ENCODE measurements around the gene ATP11B. TPM values are rescaled to one million over a fixed set of nuclear protein-coding genes. Genes with fewer than 3 reads are reported as not detected.

ATP11B gene
- polyA plus RNA-seq, 2 of the 4 experiments (the other 2 are of a cell fraction) = 10.1 to 17.2 TPM

DNA sequence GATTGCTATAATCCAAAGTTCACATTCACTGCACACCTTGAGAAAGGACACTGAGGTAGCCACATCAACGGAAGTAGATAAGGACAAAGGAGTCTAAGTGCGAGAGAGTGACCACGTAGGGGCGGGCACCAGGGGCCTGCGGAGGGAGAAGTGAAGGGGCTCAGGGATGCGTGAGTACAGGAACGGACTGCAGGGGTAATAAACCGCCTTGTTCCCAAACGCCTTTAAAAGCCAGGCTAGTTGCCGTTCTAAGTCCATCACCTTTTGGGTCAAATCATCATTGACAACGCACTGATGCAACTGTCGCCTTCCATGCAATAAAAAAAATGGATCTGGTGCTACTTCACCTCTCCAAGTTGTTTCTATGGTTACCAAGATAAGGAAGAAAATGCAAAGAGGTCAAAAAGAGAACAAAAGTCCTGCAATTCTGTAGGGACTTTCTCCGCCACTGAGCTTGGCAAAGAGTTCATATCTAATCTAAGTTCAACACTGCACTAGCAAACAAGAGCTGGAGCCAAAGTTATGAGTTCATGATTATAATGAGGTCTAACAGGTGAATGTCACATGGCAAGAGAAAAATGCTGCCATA lies 32.6 kb upstream of the ATP11B start:
- DNase-seq (ENCODE audit: low read depth in 1 of 2, low spot score in 1 of 2) = no peak
- WGBS (ENCODE audit: missing lambda C conversion rate) = 76% methylated on average over 13 of the region's 13 CpGs
- Histone ChIP-seq H3K4me2 (no peak overlapping the region), H3K9me3 (no peaks in the 10 kb centered on the region), H3K4me3 (no peak overlapping the region), H3K4me1 (peaks cover 1% of the 10 kb centered on the region; the same call in 1 of the 3 replicates), H3K27ac (no peak overlapping the region)
- ChIA-PET CTCF (no interaction called here), POLR2A (no interaction called here)
- FAIRE-seq = no peak
- no peak for TF ChIP-seq NPAS2 (CRISPR knock-in tag; IDR thresholded peaks at IDR 0.05; ENCODE audit: borderline replicate concordance)
- TF ChIP-seq EHMT2 (IDR thresholded peaks at IDR 0.05; ENCODE audit: low read depth) = no peak
- no peak for TF ChIP-seq CHD2 (IDR thresholded peaks at IDR 0.05; ENCODE audit: low read length, partially characterized antibody)
- TF ChIP-seq FOXS1 (CRISPR knock-in tag; IDR thresholded peaks at IDR 0.05) = no peak
- no peak for TF ChIP-seq ESRRA (IDR thresholded peaks at IDR 0.05; ENCODE audit: borderline replicate concordance, low read length)
- no peak for TF ChIP-seq MAZ (IDR thresholded peaks at IDR 0.05; ENCODE audit: borderline replicate concordance, low read depth, low read length)
- no peak for TF ChIP-seq MYC (IDR thresholded peaks at IDR 0.05; ENCODE audit: borderline replicate concordance, low read length)
- TF ChIP-seq BHLHE40 (IDR thresholded peaks at IDR 0.05; ENCODE audit: low read depth, low read length) = no peak
- TF ChIP-seq ZNF302 (CRISPR knock-in tag; IDR thresholded peaks at IDR 0.05) = no peak
- no peak for TF ChIP-seq JUN (IDR thresholded peaks at IDR 0.05)
- no peak for TF ChIP-seq NR3C1 (IDR thresholded peaks at IDR 0.05)
- no peak for ATAC-seq

DNA sequence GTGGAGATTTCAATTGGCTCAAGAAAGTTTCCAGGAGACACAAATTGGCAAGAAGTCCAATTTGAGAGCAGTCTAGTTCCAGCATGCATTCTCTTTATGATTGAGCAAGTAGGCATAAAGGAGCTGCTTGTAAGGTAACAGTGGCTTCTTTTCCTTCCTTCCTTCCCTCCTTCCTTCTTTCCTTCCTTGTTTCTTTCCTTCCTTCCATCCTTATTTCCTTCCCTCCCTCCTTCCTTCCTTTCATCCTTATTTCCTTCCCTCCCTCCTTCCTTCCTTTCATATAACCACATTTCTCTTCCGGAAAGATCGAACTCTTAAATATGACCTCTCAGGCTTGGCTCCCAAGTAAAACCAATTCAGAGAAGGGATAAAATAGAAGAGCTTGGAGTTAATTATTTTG lies 29.4 kb upstream of the ATP11B start:
- TF ChIP-seq JUN (IDR thresholded peaks at IDR 0.05) (no peak), RARB (CRISPR knock-in tag; IDR thresholded peaks at IDR 0.05) (no peak)
- ATAC-seq (no peak), FAIRE-seq (no peak), DNase-seq (ENCODE audit: low read depth in 1 of 2, low spot score in 1 of 2) (no peak)
- ChIA-PET POLR2A (no interaction called here), CTCF (no interaction called here)
- Histone ChIP-seq H3K27ac (no peak overlapping the region), H3K4me3 (no peak overlapping the region), H3K4me1 (no peaks in the 10 kb centered on the region), H3K9me3 (no peaks in the 10 kb centered on the region), H3K4me2 (no peak overlapping the region)
- WGBS (ENCODE audit: missing lambda C conversion rate) = 86% methylated on average over 2 of the region's 2 CpGs

DNA sequence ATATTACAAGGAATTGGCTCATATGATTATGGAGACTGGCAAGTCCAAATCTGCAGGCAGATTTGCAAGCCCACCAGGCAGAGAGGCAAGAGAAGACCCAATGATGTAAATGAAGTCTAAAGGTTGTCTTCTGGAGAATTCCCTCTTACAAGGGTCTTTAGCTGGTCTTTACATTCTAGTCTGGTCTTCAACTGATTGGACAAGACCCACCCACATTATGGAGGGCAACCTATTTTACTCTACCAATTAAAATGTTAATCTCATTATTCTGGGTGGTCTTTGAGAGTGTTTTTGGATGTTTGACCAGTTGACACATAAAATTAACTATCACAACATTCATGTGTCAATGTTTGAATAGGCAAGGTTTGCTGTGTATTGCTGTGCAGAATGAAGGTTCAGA lies 28.0 kb upstream of the ATP11B start:
- H3K4me3 ChIP-seq = no peak overlapping the region
- H3K27ac ChIP-seq = no peak overlapping the region
- H3K4me1 ChIP-seq = no peaks in the 10 kb centered on the region
- ATAC-seq = no peak
- H3K4me2 ChIP-seq = no peak overlapping the region
- H3K9me3 ChIP-seq = no peaks in the 10 kb centered on the region
- POLR2A ChIA-PET = no interaction called here
- no peak for DNase-seq (ENCODE audit: low read depth in 1 of 2, low spot score in 1 of 2)
- TF ChIP-seq, protein P1, sequence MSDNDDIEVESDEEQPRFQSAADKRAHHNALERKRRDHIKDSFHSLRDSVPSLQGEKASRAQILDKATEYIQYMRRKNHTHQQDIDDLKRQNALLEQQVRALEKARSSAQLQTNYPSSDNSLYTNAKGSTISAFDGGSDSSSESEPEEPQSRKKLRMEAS (IDR thresholded peaks at IDR 0.05) = no peak
- CTCF ChIA-PET = interaction anchor here (0.6 kb wide), 1 partner anchor 129 kb away, joined by 3 read pairs; no protein-coding TSS in a partner anchor
- no peak for FAIRE-seq

DNA sequence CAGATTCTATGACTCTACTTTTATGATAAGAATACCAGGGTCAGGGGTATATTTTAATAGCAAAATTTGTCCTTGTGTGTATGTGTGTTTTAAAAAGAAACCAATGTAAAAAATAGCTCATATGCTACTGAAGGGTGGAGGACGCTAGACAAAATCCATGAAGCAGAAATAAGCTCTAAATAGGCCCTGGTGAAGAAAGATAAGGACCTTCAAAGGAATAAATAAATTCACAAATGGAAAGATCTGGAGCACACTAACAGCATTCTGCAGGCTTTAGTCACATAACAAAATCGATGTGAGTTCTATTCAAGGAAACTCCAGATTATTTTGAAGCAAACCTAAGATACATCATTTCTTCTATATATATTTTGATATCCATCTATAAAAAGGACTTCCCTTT lies 27.2 kb upstream of the ATP11B start:
- DNase-seq (ENCODE audit: low read depth in 1 of 2, low spot score in 1 of 2) (no peak), FAIRE-seq (no peak), ATAC-seq (no peak)
- 37% methylated on average over 2 of the region's 2 CpGs for WGBS (ENCODE audit: missing lambda C conversion rate)
- Histone ChIP-seq H3K27ac (no peak overlapping the region), H3K4me1 (no peaks in the 10 kb centered on the region), H3K9me3 (no peaks in the 10 kb centered on the region), H3K4me3 (no peak overlapping the region), H3K4me2 (no peak overlapping the region)
- POLR2A ChIA-PET = no interaction called here
- CTCF ChIA-PET = no interaction called here
- TF ChIP-seq EHMT2 (IDR thresholded peaks at IDR 0.05; ENCODE audit: low read depth) = no peak
- TF ChIP-seq, protein P1 (IDR thresholded peaks at IDR 0.05) = no peak
- TF ChIP-seq RCOR1 (IDR thresholded peaks at IDR 0.05; ENCODE audit: low read depth, low read length) = no peak
- TF ChIP-seq, protein P2, sequence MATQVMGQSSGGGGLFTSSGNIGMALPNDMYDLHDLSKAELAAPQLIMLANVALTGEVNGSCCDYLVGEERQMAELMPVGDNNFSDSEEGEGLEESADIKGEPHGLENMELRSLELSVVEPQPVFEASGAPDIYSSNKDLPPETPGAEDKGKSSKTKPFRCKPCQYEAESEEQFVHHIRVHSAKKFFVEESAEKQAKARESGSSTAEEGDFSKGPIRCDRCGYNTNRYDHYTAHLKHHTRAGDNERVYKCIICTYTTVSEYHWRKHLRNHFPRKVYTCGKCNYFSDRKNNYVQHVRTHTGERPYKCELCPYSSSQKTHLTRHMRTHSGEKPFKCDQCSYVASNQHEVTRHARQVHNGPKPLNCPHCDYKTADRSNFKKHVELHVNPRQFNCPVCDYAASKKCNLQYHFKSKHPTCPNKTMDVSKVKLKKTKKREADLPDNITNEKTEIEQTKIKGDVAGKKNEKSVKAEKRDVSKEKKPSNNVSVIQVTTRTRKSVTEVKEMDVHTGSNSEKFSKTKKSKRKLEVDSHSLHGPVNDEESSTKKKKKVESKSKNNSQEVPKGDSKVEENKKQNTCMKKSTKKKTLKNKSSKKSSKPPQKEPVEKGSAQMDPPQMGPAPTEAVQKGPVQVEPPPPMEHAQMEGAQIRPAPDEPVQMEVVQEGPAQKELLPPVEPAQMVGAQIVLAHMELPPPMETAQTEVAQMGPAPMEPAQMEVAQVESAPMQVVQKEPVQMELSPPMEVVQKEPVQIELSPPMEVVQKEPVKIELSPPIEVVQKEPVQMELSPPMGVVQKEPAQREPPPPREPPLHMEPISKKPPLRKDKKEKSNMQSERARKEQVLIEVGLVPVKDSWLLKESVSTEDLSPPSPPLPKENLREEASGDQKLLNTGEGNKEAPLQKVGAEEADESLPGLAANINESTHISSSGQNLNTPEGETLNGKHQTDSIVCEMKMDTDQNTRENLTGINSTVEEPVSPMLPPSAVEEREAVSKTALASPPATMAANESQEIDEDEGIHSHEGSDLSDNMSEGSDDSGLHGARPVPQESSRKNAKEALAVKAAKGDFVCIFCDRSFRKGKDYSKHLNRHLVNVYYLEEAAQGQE (IDR thresholded peaks at IDR 0.05) = no peak
- TF ChIP-seq HOXB13 (CRISPR knock-in tag; IDR thresholded peaks at IDR 0.05; ENCODE audit: low read depth) = no peak
- no peak for TF ChIP-seq HOXA7 (CRISPR knock-in tag; IDR thresholded peaks at IDR 0.05)
- no peak for TF ChIP-seq ESRRA (IDR thresholded peaks at IDR 0.05; ENCODE audit: borderline replicate concordance, low read length)
- TF ChIP-seq, protein P3, sequence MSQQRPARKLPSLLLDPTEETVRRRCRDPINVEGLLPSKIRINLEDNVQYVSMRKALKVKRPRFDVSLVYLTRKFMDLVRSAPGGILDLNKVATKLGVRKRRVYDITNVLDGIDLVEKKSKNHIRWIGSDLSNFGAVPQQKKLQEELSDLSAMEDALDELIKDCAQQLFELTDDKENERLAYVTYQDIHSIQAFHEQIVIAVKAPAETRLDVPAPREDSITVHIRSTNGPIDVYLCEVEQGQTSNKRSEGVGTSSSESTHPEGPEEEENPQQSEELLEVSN (IDR thresholded peaks at IDR 0.05; ENCODE audit: borderline replicate concordance, low read depth) = no peak
- TF ChIP-seq GATA3 (IDR thresholded peaks at IDR 0.05; ENCODE audit: borderline replicate concordance) = no peak
- no peak for TF ChIP-seq NPAS2 (CRISPR knock-in tag; IDR thresholded peaks at IDR 0.05; ENCODE audit: borderline replicate concordance)

Measured in A549 (cell line).